HEK293 (cell line): ENCODE results near the gene KANK2.
A peak's percentile ranks its signal among the peaks of the same experiment; 100 is the strongest.

ENCODE experiments used
- CTCF ChIA-PET: fragments of 350-600 bp; formaldehyde crosslinking; extraction: SDS; loops from one replicate; lab custom pipeline; 2021; ENCODE audit warnings: antibody characterized with exemption; lab: Yijun Ruan, JAX
- POLR2A ChIA-PET: fragments of 300-600 bp; formaldehyde crosslinking; extraction: SDS; loops from one replicate; lab custom pipeline; 2020; ENCODE audit warnings: antibody characterized with exemption, inconsistent platforms; lab: Yijun Ruan, JAX
- H3K27ac ChIP-seq: fragments of 200-500 bp; sonication (Bioruptor generic); 2 replicates; pipeline ENCODE4 v1.5.1; 2014; ENCODE audit warnings: low read depth, low read length, control low read depth, inconsistent platforms; ENCODE audit errors: extremely low read depth
- H3K36me3 ChIP-seq, 2 experiments: fragments of 200-500 bp in 1 of 2; sonication (Bioruptor generic) in 1 of 2; 1 replicate in 1 of 2; 2 replicates in 1 of 2; pipeline ENCODE4 v1.5.1; 2014 to 2017; ENCODE audit warnings: inconsistent platforms in 2 of 2, low read length in 2 of 2; ENCODE audit not compliant: control insufficient read depth in 2 of 2, insufficient read depth in 1 of 2
- H3K4me1 ChIP-seq: fragments of 200-500 bp; sonication (Bioruptor generic); 2 replicates; pipeline ENCODE4 v1.5.1; 2014; ENCODE audit warnings: mild to moderate bottlenecking, low read length, inconsistent platforms; ENCODE audit not compliant: control insufficient read depth, insufficient read depth
- H3K4me3 ChIP-seq: 2 replicates; pipeline ENCODE4 v1.5.1; 2011; ENCODE audit warnings: low read depth, mild to moderate bottlenecking, control low read depth, low read length, moderate library complexity
- H3K9me3 ChIP-seq: fragments of 200-500 bp; sonication (Bioruptor generic); 2 replicates; pipeline ENCODE4 v1.5.1; 2014; ENCODE audit warnings: low read depth, low read length, inconsistent platforms; ENCODE audit not compliant: control insufficient read depth, insufficient read depth
- BCL11A ChIP-seq: fragments of 450-650 bp; formaldehyde crosslinking; IDR thresholded peaks from 2 replicates; pipeline ENCODE4 v1.5.1; 2016; ENCODE audit warnings: low read depth, missing biosample characterization, missing genetic modification characterization
- EGR2 ChIP-seq: fragments of 450-650 bp; formaldehyde crosslinking; IDR thresholded peaks from 2 replicates; pipeline ENCODE4 v1.5.1; 2016; ENCODE audit warnings: low read depth, missing biosample characterization, missing genetic modification characterization
- GLIS2 ChIP-seq: fragments of 450-650 bp; formaldehyde crosslinking; IDR thresholded peaks from 2 replicates; pipeline ENCODE4 v1.5.1; 2016; ENCODE audit warnings: missing biosample characterization, missing genetic modification characterization
- KLF10 ChIP-seq: fragments of 450-650 bp; IDR thresholded peaks from 2 replicates; pipeline ENCODE4 v1.5.1; 2018; ENCODE audit warnings: missing biosample characterization, mild to moderate bottlenecking, missing genetic modification characterization
- KLF16 ChIP-seq: fragments of 450-650 bp; formaldehyde crosslinking; IDR thresholded peaks from 2 replicates; pipeline ENCODE4 v1.5.1; 2017; ENCODE audit warnings: missing biosample characterization, missing genetic modification characterization
- KLF8 ChIP-seq: fragments of 450-650 bp; formaldehyde crosslinking; IDR thresholded peaks from 2 replicates; pipeline ENCODE4 v1.5.1; 2016; ENCODE audit warnings: missing biosample characterization, missing genetic modification characterization
- SALL2 ChIP-seq: fragments of 450-650 bp; formaldehyde crosslinking; IDR thresholded peaks from 2 replicates; pipeline ENCODE4 v1.5.0; 2017; ENCODE audit warnings: missing biosample characterization, mild to moderate bottlenecking, missing genetic modification characterization, borderline replicate concordance
- SP3 ChIP-seq: fragments of 450-650 bp; formaldehyde crosslinking; IDR thresholded peaks from 2 replicates; pipeline ENCODE4 v1.5.1; 2016; ENCODE audit warnings: missing biosample characterization, missing genetic modification characterization
- ZFP41 ChIP-seq: fragments of 450-650 bp; formaldehyde crosslinking; IDR thresholded peaks from 2 replicates; pipeline ENCODE4 v1.5.1; 2016; ENCODE audit warnings: missing biosample characterization, missing genetic modification characterization, borderline replicate concordance
- ZIC2 ChIP-seq: fragments of 450-650 bp; formaldehyde crosslinking; IDR thresholded peaks from 2 replicates; pipeline ENCODE4 v1.5.1; 2016; ENCODE audit warnings: missing biosample characterization, missing genetic modification characterization
- ZNF121 ChIP-seq: fragments of 450-650 bp; formaldehyde crosslinking; IDR thresholded peaks from 2 replicates; pipeline ENCODE4 v1.5.1; 2016; ENCODE audit warnings: missing biosample characterization, missing genetic modification characterization
- ZNF184 ChIP-seq: fragments of 450-650 bp; IDR thresholded peaks from 2 replicates; pipeline ENCODE4 v1.5.1; 2018; ENCODE audit warnings: missing biosample characterization, mild to moderate bottlenecking, missing genetic modification characterization
- ZNF558 ChIP-seq: fragments of 450-650 bp; formaldehyde crosslinking; IDR thresholded peaks from 2 replicates; pipeline ENCODE4 v1.5.1; 2016; ENCODE audit warnings: missing biosample characterization, missing genetic modification characterization
- ZNF561 ChIP-seq: fragments of 450-650 bp; IDR thresholded peaks from 2 replicates; pipeline ENCODE4 v1.5.1; 2018; ENCODE audit warnings: missing biosample characterization, missing genetic modification characterization, borderline replicate concordance
- ZNF610 ChIP-seq: fragments of 450-650 bp; formaldehyde crosslinking; IDR thresholded peaks from 2 replicates; pipeline ENCODE4 v1.5.1; 2016; ENCODE audit warnings: missing biosample characterization, missing genetic modification characterization, borderline replicate concordance
- ZNF645 ChIP-seq: fragments of 450-650 bp; formaldehyde crosslinking; IDR thresholded peaks from 2 replicates; pipeline ENCODE4; 2016; ENCODE audit warnings: missing biosample characterization, missing genetic modification characterization
- ZNF677 ChIP-seq: fragments of 450-650 bp; IDR thresholded peaks from 2 replicates; pipeline ENCODE4 v1.5.0; 2018; ENCODE audit warnings: missing biosample characterization, mild to moderate bottlenecking, missing genetic modification characterization, moderate library complexity
- ZSCAN16 ChIP-seq: fragments of 450-650 bp; formaldehyde crosslinking; IDR thresholded peaks from 2 replicates; pipeline ENCODE4 v1.5.1; 2016; ENCODE audit warnings: missing biosample characterization, missing genetic modification characterization
- TF ChIP-seq, protein P1 (sequence below): fragments of 450-650 bp; formaldehyde crosslinking; IDR thresholded peaks from 2 replicates; pipeline ENCODE4 v1.5.1; 2016; ENCODE audit warnings: missing biosample characterization, missing genetic modification characterization
- TF ChIP-seq, protein P2 (sequence below): fragments of 450-650 bp; formaldehyde crosslinking; IDR thresholded peaks from 2 replicates; pipeline ENCODE4 v1.5.1; 2016; ENCODE audit warnings: missing biosample characterization, missing genetic modification characterization
- TF ChIP-seq, protein P3 (sequence below): fragments of 450-650 bp; formaldehyde crosslinking; IDR thresholded peaks from 2 replicates; pipeline ENCODE4 v1.5.1; 2016; ENCODE audit warnings: missing biosample characterization, missing genetic modification characterization
- TF ChIP-seq, protein P4 (sequence below): fragments of 450-650 bp; formaldehyde crosslinking; IDR thresholded peaks from 2 replicates; pipeline ENCODE4 v1.5.1; 2016; ENCODE audit warnings: missing biosample characterization, missing genetic modification characterization
- TF ChIP-seq, protein P5 (sequence below): fragments of 450-650 bp; formaldehyde crosslinking; IDR thresholded peaks from 2 replicates; pipeline ENCODE4 v1.5.1; 2016; ENCODE audit warnings: missing biosample characterization, missing genetic modification characterization, borderline replicate concordance
- TF ChIP-seq, protein P6 (sequence below): fragments of 450-650 bp; formaldehyde crosslinking; IDR thresholded peaks from 2 replicates; pipeline ENCODE4 v1.5.1; 2017; ENCODE audit warnings: missing biosample characterization, mild to moderate bottlenecking, missing genetic modification characterization, moderate library complexity

The KANK2 gene

DNA sequence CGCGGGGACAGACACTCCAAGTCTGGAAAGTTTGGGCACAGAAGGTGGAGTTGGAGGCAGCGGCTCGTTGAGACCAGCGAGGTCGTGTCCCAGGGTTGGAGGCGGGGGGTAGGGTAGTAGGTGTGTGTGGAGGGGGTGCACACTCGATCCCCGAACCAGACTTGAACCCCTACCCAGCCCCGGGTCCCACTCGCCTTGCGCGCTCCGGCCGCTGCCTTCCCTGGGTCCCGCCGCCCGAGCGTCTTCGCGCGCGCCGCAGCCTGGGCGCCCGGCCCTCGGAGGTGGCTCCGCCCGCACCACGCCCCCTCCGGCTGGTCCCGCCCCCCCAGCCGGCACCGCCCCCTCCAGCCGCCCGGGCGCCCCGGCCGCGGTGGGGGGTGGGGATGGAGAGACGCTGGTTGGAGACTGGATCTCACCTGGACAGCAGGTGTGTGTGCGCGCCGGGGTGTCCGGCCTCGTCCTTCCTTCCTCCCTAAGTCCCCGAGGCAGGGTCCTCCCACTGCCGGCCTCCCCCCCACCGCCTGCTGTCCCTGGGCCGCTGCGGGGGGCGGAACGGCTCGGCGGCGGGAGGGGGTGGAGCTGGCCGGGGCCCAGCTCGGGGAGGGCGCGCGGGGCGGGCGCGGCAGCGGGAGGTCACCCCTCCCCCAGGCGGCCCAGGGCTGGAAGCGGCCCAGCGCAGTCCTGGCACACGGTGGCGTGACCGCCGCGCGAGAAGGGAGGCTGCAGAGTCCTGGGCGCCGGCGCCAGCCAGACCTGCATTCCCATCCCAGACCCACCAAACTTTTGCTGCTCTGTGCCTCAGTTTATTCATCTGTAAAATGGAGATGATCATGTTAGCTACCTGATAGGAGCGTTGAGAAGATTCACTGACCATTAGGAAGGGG, at the start of gene KANK2:
TSS of gene KANK2 (minus strand) at position 255 of the 884 bp plus-strand sequence. CDS start 3,034 bp downstream, outside the sequence.
- CTCF ChIA-PET, result interaction anchor here (0.5 to 0.7 kb wide), 4 partner anchors 61 to 326 kb away, joined by 3 read pairs; no protein-coding TSS in a partner anchor
- POLR2A ChIA-PET, result interaction anchor here (1.0 to 2.1 kb wide), 5 partner anchors 8 to 60 kb away, joined by 3 to 17 read pairs (median 4); partner anchors contain the start of gene SPC24
- peak within 1 kb of the TSS; percentile 54; the same call in 1 of the 2 replicates for H3K27ac ChIP-seq
- H3K4me3 ChIP-seq, result peak within 1 kb of the TSS; percentile 75
- peaks cover 0 to 29% of the 10 kb centered on the region in 2 experiments; a peak in 1 of 3 replicates for H3K36me3 ChIP-seq
- no peaks in the 10 kb centered on the region for H3K4me1 ChIP-seq
- no peaks in the 10 kb centered on the region for H3K9me3 ChIP-seq
- TF ChIP-seq, protein P1, sequence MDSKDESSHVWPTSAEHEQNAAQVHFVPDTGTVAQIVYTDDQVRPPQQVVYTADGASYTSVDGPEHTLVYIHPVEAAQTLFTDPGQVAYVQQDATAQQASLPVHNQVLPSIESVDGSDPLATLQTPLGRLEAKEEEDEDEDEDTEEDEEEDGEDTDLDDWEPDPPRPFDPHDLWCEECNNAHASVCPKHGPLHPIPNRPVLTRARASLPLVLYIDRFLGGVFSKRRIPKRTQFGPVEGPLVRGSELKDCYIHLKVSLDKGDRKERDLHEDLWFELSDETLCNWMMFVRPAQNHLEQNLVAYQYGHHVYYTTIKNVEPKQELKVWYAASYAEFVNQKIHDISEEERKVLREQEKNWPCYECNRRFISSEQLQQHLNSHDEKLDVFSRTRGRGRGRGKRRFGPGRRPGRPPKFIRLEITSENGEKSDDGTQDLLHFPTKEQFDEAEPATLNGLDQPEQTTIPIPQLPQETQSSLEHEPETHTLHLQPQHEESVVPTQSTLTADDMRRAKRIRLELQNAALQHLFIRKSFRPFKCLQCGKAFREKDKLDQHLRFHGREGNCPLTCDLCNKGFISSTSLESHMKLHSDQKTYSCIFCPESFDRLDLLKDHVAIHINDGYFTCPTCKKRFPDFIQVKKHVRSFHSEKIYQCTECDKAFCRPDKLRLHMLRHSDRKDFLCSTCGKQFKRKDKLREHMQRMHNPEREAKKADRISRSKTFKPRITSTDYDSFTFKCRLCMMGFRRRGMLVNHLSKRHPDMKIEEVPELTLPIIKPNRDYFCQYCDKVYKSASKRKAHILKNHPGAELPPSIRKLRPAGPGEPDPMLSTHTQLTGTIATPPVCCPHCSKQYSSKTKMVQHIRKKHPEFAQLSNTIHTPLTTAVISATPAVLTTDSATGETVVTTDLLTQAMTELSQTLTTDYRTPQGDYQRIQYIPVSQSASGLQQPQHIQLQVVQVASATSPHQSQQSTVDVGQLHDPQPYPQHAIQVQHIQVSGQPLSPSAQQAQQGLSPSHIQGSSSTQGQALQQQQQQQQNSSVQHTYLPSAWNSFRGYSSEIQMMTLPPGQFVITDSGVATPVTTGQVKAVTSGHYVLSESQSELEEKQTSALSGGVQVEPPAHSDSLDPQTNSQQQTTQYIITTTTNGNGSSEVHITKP (tag by site-specific recombination), result peak; percentile 53; the same call in 1 of the 2 replicates
- peak; percentile 73; the same call in 1 of the 2 replicates for TF ChIP-seq KLF8 (tag by site-specific recombination)
- peak; percentile 33; the same call in 1 of the 2 replicates for TF ChIP-seq EGR2 (tag by site-specific recombination)
- TF ChIP-seq KLF16 (tag by site-specific recombination), result peak; percentile 96
- TF ChIP-seq ZIC2, result peak; percentile 89
- TF ChIP-seq, protein P2, sequence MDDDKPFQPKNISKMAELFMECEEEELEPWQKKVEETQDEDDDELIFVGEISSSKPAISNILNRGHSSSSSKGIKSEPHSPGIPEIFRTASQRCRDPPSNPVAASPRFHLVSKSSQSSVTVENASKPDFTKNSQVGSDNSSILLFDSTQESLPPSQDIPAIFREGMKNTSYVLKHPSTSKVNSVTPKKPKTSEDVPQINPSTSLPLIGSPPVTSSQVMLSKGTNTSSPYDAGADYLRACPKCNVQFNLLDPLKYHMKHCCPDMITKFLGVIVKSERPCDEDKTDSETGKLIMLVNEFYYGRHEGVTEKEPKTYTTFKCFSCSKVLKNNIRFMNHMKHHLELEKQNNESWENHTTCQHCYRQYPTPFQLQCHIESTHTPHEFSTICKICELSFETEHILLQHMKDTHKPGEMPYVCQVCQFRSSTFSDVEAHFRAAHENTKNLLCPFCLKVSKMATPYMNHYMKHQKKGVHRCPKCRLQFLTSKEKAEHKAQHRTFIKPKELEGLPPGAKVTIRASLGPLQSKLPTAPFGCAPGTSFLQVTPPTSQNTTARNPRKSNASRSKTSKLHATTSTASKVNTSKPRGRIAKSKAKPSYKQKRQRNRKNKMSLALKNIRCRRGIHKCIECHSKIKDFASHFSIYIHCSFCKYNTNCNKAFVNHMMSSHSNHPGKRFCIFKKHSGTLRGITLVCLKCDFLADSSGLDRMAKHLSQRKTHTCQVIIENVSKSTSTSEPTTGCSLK, result no peak
- no peak for TF ChIP-seq BCL11A (tag by site-specific recombination)
- no peak for TF ChIP-seq ZNF677
- TF ChIP-seq, protein P3, sequence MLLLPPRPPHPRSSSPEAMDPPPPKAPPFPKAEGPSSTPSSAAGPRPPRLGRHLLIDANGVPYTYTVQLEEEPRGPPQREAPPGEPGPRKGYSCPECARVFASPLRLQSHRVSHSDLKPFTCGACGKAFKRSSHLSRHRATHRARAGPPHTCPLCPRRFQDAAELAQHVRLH (tag by site-specific recombination), result peak; percentile 74; the same call in 1 of the 2 replicates
- peak; percentile 91 for TF ChIP-seq KLF10 (tag by site-specific recombination)
- TF ChIP-seq, protein P4, sequence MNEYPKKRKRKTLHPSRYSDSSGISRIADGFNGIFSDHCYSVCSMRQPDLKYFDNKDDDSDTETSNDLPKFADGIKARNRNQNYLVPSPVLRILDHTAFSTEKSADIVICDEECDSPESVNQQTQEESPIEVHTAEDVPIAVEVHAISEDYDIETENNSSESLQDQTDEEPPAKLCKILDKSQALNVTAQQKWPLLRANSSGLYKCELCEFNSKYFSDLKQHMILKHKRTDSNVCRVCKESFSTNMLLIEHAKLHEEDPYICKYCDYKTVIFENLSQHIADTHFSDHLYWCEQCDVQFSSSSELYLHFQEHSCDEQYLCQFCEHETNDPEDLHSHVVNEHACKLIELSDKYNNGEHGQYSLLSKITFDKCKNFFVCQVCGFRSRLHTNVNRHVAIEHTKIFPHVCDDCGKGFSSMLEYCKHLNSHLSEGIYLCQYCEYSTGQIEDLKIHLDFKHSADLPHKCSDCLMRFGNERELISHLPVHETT (tag by site-specific recombination), result no peak
- TF ChIP-seq, protein P5, sequence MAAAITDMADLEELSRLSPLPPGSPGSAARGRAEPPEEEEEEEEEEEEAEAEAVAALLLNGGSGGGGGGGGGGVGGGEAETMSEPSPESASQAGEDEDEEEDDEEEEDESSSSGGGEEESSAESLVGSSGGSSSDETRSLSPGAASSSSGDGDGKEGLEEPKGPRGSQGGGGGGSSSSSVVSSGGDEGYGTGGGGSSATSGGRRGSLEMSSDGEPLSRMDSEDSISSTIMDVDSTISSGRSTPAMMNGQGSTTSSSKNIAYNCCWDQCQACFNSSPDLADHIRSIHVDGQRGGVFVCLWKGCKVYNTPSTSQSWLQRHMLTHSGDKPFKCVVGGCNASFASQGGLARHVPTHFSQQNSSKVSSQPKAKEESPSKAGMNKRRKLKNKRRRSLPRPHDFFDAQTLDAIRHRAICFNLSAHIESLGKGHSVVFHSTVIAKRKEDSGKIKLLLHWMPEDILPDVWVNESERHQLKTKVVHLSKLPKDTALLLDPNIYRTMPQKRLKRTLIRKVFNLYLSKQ (tag by site-specific recombination), result no peak
- TF ChIP-seq, protein P6, sequence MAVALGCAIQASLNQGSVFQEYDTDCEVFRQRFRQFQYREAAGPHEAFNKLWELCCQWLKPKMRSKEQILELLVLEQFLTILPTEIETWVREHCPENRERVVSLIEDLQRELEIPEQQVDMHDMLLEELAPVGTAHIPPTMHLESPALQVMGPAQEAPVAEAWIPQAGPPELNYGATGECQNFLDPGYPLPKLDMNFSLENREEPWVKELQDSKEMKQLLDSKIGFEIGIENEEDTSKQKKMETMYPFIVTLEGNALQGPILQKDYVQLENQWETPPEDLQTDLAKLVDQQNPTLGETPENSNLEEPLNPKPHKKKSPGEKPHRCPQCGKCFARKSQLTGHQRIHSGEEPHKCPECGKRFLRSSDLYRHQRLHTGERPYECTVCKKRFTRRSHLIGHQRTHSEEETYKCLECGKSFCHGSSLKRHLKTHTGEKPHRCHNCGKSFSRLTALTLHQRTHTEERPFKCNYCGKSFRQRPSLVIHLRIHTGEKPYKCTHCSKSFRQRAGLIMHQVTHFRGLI (tag by site-specific recombination), result no peak
- no peak for TF ChIP-seq ZFP41
- TF ChIP-seq ZNF561 (tag by site-specific recombination), result no peak
- TF ChIP-seq ZSCAN16, result no peak
- no peak for TF ChIP-seq SALL2 (tag by site-specific recombination)
- 0 out of 2 replicates have a peak, but pooled peaks have one; percentile 23 for TF ChIP-seq ZNF184 (tag by site-specific recombination)
- no peak for TF ChIP-seq ZNF645 (tag by site-specific recombination)
- TF ChIP-seq ZNF610 (tag by site-specific recombination), result no peak
- TF ChIP-seq SP3, result peak; percentile 81
- peak; percentile 90 for TF ChIP-seq GLIS2 (tag by site-specific recombination)
- no peak for TF ChIP-seq ZNF558 (tag by site-specific recombination)
- no peak for TF ChIP-seq ZNF121 (tag by site-specific recombination)
